ENCODE data around the gene SCG3. TPM values are rescaled to one million over a fixed set of nuclear protein-coding genes. Genes with fewer than 3 reads are reported as not detected.
A peak's percentile ranks its signal among the peaks of the same experiment; 100 is the strongest.

Gene SCG3
- total RNA-seq, 1 donor from 2014 or later = not detected

- no peak for DNase-seq (ENCODE audit: low spot score)
- intact Hi-C loops (cut with DNase I) = loop anchor here (10.0 kb wide), 1 partner anchor 97 kb away; the partner anchor contains the start of gene DMXL2
These were observed 40.1 kb downstream of the SCG3 start for GRCh38 chr15:51721199-51721960.

GRCh38 chr15:51724199-51724598 lies 42.9 kb downstream of the SCG3 start:
- intact Hi-C loops (cut with DNase I) = loop anchor here (10.0 kb wide), 1 partner anchor 99 kb away; the partner anchor contains the start of gene DMXL2
- DNase-seq (ENCODE audit: low spot score) = no peak

DNA sequence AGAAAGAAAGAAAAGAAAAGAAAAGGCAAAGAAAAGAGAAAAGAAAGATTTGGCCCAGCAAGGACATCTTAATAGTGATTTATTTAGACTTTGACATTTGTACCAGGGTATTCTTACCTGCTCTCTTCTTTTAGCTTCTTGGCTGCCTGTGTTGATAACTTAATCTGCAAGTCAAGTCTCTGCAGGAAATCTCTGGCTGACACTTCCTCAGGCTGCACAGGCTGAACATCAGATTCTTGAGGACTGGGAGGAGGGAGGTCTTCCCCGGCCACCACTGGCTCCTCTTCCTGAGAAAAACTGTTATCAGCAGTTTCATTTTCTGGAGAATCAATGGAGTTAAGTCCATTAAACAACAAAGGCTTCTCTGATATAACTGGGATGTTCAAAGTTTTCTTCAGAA lies 43.4 kb downstream of the SCG3 start:
- DNase-seq (ENCODE audit: low spot score) = no peak
- intact Hi-C loops (cut with DNase I) = loop anchor here (5.0 to 10.0 kb wide), 3 partner anchors 38 to 100 kb away; partner anchors contain the start of gene DMXL2

DNA sequence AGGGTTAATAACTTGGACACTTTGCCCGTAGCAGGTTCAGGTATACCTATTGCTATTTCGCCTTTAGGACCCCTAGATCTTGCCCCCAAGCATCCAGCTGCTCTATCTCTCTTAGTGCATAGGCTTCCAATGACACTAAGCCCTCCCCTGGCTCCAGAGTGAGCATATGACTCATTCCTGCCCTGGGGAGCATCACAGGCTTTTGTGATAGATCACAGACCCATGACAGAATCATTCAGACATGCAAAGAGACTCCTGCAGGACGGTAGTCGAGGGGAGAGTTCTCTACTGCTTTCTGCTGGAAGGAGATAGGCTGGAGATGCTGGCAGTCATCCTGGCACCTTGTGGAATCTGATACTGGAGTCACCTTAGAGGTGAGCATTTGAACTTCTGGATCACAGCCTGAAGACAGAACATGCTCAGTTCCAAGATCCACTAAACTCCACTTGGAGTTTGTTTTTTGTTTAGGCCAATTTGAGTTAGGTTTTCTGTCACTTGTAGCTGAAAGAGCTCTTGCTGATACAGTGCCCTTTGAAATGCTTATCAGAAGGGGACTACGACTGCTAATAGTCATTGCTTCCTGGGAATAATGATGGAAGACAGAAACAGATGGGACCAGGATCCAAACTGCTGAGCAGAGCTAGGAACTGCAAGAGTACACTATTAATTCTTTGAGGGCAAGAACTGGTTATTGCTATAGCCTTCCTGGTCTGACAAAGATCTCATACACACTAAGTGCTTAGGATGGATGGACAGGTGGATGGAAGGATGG lies 45.2 kb downstream of the SCG3 start:
- DNase-seq (ENCODE audit: low spot score) = peak; percentile 79
- intact Hi-C loops (cut with DNase I) = loop anchor here (5.0 to 10.0 kb wide), 3 partner anchors 36 to 102 kb away; partner anchors contain the start of gene DMXL2

DNA sequence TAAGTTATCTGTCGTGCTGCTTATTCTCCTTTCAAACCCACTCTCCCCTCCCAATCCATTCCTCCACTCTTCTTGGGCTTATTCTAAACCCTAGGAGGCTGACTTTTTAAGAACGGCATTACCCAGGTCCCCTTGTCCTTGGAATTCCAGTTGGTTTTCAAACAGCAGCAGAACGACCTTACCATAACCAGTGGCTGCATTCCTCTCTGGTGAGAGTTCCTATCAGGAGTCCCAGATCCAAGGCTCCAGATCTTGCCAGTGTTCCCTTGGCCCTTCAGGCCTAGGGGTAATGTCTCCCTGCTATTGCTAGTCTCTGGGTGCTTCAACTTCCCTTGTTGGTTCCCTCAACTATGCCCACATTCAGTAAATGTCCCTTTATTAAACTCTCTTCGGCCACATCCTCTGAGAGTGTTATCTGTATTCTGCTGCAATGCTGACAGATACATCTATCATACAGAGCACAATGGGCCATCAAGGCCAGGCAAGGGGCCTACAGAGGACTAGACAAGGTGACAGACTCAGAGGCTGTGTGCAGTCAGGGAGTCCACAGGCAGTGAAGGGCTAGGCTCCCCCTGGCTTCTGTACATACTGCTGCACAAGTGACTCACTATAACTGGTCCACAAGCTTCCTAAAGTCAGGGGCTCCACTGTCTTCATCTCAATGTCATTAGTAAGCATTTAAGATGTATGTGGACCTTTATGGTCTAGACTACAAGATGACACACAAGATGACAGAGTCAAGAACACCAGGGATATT lies 46.0 kb downstream of the SCG3 start:
- intact Hi-C loops (cut with DNase I) = loop anchor here (5.0 to 10.0 kb wide), 3 partner anchors 35 to 103 kb away; partner anchors contain the start of gene DMXL2
- no peak for DNase-seq (ENCODE audit: low spot score)

DNA sequence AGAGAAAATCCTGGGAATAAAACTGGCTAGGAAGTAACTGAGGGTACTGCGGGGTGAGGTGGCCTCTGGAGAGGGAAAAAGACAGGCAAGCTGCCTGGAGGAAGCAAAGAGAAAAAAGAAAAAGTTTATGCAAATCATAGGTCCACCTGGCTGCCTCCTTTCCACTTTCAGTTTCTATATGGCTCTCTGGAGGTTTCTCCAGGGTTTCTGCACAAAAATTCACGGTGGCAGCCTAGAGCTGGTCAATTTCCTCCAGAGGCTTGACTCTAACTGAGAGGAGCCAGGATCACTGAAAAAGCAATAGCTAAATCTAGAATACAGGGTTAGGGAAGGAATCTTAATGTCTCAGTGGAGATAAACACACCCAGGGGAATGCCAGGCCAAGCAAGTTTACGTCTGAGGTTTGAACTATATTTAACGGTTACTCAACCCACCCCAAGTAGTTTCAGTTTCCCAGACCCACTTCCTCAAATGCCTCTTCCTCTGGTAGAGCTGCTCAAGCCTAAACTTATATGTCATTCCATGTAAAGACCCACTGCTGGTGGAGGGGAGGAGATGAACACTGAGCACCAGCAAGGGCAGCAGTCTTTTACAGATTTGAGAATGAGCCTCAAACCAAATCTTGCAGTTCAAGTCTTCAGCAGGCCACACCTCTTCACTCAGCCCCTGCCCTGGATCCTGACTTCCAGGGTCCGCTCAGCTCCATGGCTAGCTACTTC lies 50.4 kb downstream of the SCG3 start:
- intact Hi-C loops (cut with DNase I) = no loop called here

GRCh38 chr15:51732646-51733045 lies 51.3 kb downstream of the SCG3 start:
- DNase-seq (ENCODE audit: low spot score) = no peak
- intact Hi-C loops (cut with DNase I) = no loop called here

More for the DNA sequence above, 50.4 kb downstream of the SCG3 start:
- no peak for DNase-seq (ENCODE audit: low spot score)

GRCh38 chr15:51735228-51736010 lies 54.1 kb downstream of the SCG3 start:
- intact Hi-C loops (cut with DNase I) = no loop called here
- DNase-seq (ENCODE audit: low spot score) = no peak

DNA sequence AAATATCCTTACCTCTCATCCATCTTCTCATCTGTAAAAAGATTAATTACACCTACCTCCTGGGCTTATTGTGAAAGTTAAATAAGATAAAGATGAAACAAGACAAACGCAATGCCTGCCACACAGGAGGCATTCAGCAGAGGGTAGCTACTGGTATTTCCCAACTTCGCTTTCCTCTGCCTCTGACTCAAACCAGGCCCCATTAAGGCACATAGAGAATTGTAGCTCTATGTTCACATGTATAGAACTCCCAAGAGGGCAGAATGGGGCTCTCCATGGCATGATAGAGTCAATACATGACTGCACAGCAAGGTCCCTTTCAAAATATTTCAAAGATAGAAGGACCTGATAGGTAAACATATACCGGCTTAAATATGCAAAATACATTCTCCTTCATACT lies 54.8 kb downstream of the SCG3 start:
- intact Hi-C loops (cut with DNase I) = no loop called here
- no peak for DNase-seq (ENCODE audit: low spot score)

DNA sequence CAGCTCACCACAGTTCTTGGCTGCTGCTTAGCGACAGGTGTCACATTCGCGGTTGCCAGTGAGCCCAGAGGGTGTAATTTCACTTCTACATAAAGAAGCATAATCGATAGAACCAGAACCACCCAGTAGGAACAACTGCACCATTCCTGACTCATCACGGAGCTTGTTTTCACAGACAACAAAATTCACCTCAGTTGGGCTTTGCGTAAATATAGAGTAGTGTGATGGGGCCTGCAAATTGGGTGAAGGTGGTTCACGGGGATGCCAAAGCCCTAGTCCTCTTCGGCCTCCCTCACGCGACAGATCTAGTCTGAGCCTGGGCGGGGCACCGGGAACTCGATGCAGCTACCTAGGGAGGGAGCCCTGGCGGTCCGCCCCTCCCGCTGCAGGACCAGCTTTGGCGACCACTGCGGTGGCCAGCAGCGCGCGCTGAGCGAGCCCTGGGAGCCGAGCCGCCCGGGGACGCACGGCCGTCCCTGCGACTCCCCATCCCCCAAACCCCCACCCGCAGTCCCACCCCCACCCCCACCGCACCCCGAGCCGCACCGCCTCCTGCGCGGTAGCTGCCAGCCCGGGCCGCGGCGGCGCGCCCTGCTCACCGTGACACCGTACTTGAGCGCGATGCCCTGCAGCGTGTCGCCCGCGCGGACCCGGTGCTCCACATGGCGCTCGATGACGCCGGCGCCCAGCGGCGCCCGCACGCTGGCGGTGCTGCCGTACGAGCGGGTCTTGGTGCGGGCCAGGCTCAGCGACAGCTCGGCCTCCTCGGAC lies 55.6 kb downstream of the SCG3 start:
- DNase-seq (ENCODE audit: low spot score) = no peak
- intact Hi-C loops (cut with DNase I) = no loop called here

GRCh38 chr15:51737522-51738305 lies 56.4 kb downstream of the SCG3 start, which contains the start of gene LYSMD2:
TSS of gene LYSMD2 (minus strand) at chr15:51737655. CDS start at chr15:51737622, 33 bp downstream.
- DNase-seq (ENCODE audit: low spot score) = peak; percentile 92
- intact Hi-C loops (cut with DNase I) = no loop called here

- intact Hi-C loops (cut with DNase I) = no loop called here
- no peak for DNase-seq (ENCODE audit: low spot score)
These were observed 57.2 kb downstream of the SCG3 start for GRCh38 chr15:51738553-51738952.

DNA sequence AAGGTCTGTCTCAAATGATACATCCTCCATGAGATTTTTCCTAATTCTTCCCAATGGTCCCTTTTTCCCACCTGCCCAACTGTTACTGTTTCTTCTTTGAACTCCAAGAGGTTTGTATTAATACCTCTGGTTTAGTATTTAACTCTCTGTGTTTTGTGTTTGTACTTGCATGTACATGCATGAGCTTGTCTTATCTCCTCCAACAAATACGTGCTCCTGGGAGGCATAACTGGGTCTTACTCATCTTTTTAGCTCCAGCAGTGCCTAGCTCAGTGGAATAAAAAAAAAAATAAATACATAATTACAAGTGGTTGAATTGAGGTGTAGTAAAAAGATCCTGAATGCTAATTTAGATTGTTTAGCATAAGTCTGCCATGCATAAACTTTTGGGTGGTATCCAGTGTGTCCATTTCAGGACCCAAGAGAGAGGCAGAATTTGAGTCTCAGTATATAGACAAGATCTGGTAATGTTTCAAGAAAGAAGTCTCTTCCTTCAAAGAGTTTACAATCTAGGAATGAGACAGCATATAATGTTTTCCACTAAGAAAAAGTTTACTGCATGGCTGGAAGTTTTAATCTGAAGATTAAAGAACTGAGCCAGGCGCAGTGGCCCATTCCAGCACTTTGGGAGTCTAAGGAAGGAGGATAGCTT lies 57.9 kb downstream of the SCG3 start:
- intact Hi-C loops (cut with DNase I) = no loop called here
- no peak for DNase-seq (ENCODE audit: low spot score)

DNA sequence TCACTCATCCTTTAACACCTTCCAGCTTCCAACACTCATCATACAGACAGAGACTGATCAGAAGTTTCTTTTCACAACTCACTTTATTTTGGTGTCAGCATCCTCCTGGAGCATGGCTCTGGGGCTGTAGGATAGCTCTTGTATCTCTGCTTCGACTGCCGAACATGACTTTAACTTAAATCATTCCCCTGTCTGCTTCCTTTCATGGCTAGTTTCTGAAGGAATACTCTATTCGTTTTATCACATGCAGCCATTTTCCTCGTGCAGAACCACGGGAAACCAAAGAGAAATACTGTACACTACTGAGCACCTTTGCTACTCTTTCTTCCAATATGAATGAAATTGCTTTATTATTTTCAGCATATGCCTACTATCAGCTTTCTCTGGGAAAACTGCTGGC lies 68.0 kb downstream of the SCG3 start:
- DNase-seq (ENCODE audit: low spot score) = no peak
- intact Hi-C loops (cut with DNase I) = no loop called here

DNA sequence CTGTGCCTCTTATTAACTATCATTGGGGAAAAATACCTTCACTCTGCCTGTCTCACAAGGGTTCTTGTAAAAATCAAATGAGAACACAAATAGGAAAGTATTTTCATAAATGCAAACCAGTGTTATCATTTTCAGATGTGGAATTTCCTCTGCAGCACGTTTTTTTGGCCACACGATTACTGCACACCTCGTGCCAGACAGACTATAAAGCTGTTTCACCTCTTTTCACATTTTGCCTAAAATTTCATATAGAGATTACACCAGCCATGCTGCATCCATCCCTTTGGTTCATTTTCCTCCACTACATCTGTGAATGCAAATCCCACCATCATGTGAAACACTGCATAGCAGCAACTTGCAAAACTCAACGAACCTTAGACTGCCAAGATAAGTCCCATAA lies 68.9 kb downstream of the SCG3 start:
- intact Hi-C loops (cut with DNase I) = no loop called here

More for the DNA sequence above, 68.9 kb downstream of the SCG3 start:
- no peak for DNase-seq (ENCODE audit: low spot score)
